CD4-positive, CD25-positive, alpha-beta regulatory T cell (primary cell): ENCODE results near the gene RIN1. TPM values are rescaled to one million over a fixed set of nuclear protein-coding genes. Genes with fewer than 3 reads are reported as not detected.
"Not testable (repeated sequence)": the region's sequence is repeated elsewhere in the genome, so short reads cannot be mapped to it uniquely, and the experiment has no call there.

Source experiments
- ATAC-seq, 2 donors: fragments of 150-1000 bp; cut with Tn5 transposase; one replicate each; pipeline ENCODE4 v1.10.0; 2021; ENCODE audit warnings: low read depth in 2 of 2, moderate number of reproducible peaks in 2 of 2, moderate library complexity in 1 of 2
- DNase-seq, 3 donors: peaks; one replicate each; pipeline versions ENCODE4 v3.0.0 to v3.0.0-alpha.2; 2012 to 2022; ENCODE audit warnings: mixed read lengths in 1 of 3
- H3K27ac ChIP-seq: one replicate; pipeline ENCODE4 v1.7.0; 2013; ENCODE audit warnings: mild to moderate bottlenecking, low read length; ENCODE audit not compliant: insufficient read depth, poor library complexity, severe bottlenecking
- H3K27me3 ChIP-seq: one replicate; pipeline ENCODE4 v1.7.0; 2013; ENCODE audit warnings: low read length; ENCODE audit not compliant: control insufficient read depth, insufficient read depth
- H3K36me3 ChIP-seq: one replicate; pipeline ENCODE4 v1.7.0; 2013; ENCODE audit warnings: mild to moderate bottlenecking, low read length, moderate library complexity; ENCODE audit not compliant: control insufficient read depth, insufficient read depth
- H3K4me1 ChIP-seq: 2 replicates; pipeline ENCODE4 v1.7.0; 2013; ENCODE audit warnings: mild to moderate bottlenecking, low read length; ENCODE audit not compliant: insufficient read depth, control insufficient read depth, poor library complexity, severe bottlenecking
- H3K4me3 ChIP-seq: one replicate; pipeline ENCODE4 v1.7.0; 2013; ENCODE audit warnings: low read depth, mild to moderate bottlenecking, low read length, moderate library complexity
- H3K9me3 ChIP-seq, 2 experiments: 1 replicate in 1 of 2; 2 replicates in 1 of 2; pipeline ENCODE4 v1.7.0; 2013; ENCODE audit warnings: low read length in 2 of 2, mild to moderate bottlenecking in 1 of 2, moderate library complexity in 1 of 2; ENCODE audit not compliant: control insufficient read depth in 2 of 2
- H3K27ac Mint-ChIP-seq, 3 donors: one replicate each; pipeline ENCODE4 v1.8.0; 2020 to 2022; ENCODE audit warnings: mild to moderate bottlenecking in 3 of 3, mixed read lengths in 3 of 3, moderate library complexity in 2 of 3
- H3K27me3 Mint-ChIP-seq: one replicate; pipeline ENCODE4 v1.8.0; 2022; ENCODE audit warnings: mild to moderate bottlenecking, mixed read lengths
- H3K36me3 Mint-ChIP-seq: one replicate; pipeline ENCODE4 v1.8.0; 2020; ENCODE audit warnings: mixed read lengths
- H3K4me1 Mint-ChIP-seq, 4 donors: one replicate each; pipeline ENCODE4 v1.8.0; 2020 to 2022; ENCODE audit warnings: mixed read lengths in 4 of 4, mild to moderate bottlenecking in 1 of 4
- H3K4me3 Mint-ChIP-seq, 4 donors: one replicate each; pipeline ENCODE4 v1.8.0; 2020 to 2022; ENCODE audit warnings: mild to moderate bottlenecking in 4 of 4, mixed read lengths in 4 of 4, moderate library complexity in 3 of 4
- H3K9me3 Mint-ChIP-seq, 7 donors: one replicate each; pipeline ENCODE4 v1.8.0; 2020 to 2022; ENCODE audit warnings: mixed read lengths in 7 of 7, mild to moderate bottlenecking in 3 of 7, moderate library complexity in 2 of 7
- polyA plus RNA-seq, 4 donors: library from polyadenylated mRNA; unstranded; fragments of 300-500 nt; fragmentation: Illumina TruSeq; gene quantifications; one replicate each; pipeline ENCODE4 v1.2.3, GENCODE V29; 2021
- total RNA-seq: library from RNA; stranded (reverse); gene quantifications from one replicate; pipeline ENCODE4 v1.2.3, GENCODE V29; 2022

The RIN1 gene
- total and polyA plus RNA-seq, 5 donors from 2014 or later: 0.33 to 1.0 (median 0.92) TPM

GRCh38 chr11:66314186-66314501 is 22.1 kb downstream of the RIN1 start:
- Histone ChIP-seq H3K4me1 (peaks cover 49% of the 10 kb centered on the region), H3K27ac (peak overlapping the region; percentile 41)
- H3K4me1 Mint-ChIP-seq: peaks cover 0 to 50% (median 15%) of the 10 kb centered on the region in 4 donors

GRCh38 chr11:66313321-66314185 is 22.7 kb downstream of the RIN1 start:
- DNase-seq (no peak), ATAC-seq (no peak)
- Histone ChIP-seq H3K27ac (peak overlapping the region; percentile 88), H3K4me1 (peaks cover 44% of the 10 kb centered on the region), H3K27me3 (no peaks in the 10 kb centered on the region), H3K9me3 (no peaks in the 10 kb centered on the region), H3K4me3 (no peak overlapping the region), H3K36me3 (no peaks in the 10 kb centered on the region)
- Mint-ChIP-seq H3K9me3 (peaks cover 0 to under 1% (median 0%) of the 10 kb centered on the region in 7 donors), H3K27ac (peak overlapping the region; percentile 74 to 99 (median 98)), H3K4me3 (peak overlapping the region; percentile 88 to 99 (median 96)), H3K4me1 (peaks cover 0 to 44% (median 12%) of the 10 kb centered on the region in 4 donors), H3K27me3 (peaks cover 6% of the 10 kb centered on the region), H3K36me3 (no peaks in the 10 kb centered on the region)

More at GRCh38 chr11:66314186-66314501, 22.1 kb downstream of the RIN1 start:
- H3K27me3 ChIP-seq: no peaks in the 10 kb centered on the region
- no peak overlapping the region for H3K4me3 ChIP-seq
- H3K36me3 Mint-ChIP-seq: no peaks in the 10 kb centered on the region
- no peaks in the 10 kb centered on the region for H3K9me3 ChIP-seq
- peak overlapping the region in 3 of 4 donors; percentile 64 to 82 (median 69) for H3K4me3 Mint-ChIP-seq
- peaks cover 0 to 4% (median 0%) of the 10 kb centered on the region in 7 donors for H3K9me3 Mint-ChIP-seq
- peak overlapping the region; percentile 67 to 88 (median 74) for H3K27ac Mint-ChIP-seq
- no peak for DNase-seq
- peaks cover 6% of the 10 kb centered on the region for H3K27me3 Mint-ChIP-seq
- ATAC-seq: no peak
- H3K36me3 ChIP-seq: no peaks in the 10 kb centered on the region

- H3K4me1 Mint-ChIP-seq: peaks cover 0 to 36% (median 8%) of the 10 kb centered on the region in 4 donors
- Histone ChIP-seq H3K4me3 (peak overlapping the region; percentile 70), H3K27ac (peak overlapping the region; percentile 88), H3K27me3 (no peaks in the 10 kb centered on the region), H3K9me3 (no peaks in the 10 kb centered on the region), H3K36me3 (no peaks in the 10 kb centered on the region), H3K4me1 (peaks cover 35% of the 10 kb centered on the region)
- DNase-seq (peak; percentile 96 to 98 (median 98)), ATAC-seq (peak; percentile 66 to 70)
- H3K27me3 Mint-ChIP-seq: peaks cover 6% of the 10 kb centered on the region
- peak overlapping the region; percentile 95 to 99 (median 98) for H3K27ac Mint-ChIP-seq
- H3K36me3 Mint-ChIP-seq: no peaks in the 10 kb centered on the region
- peak overlapping the region; percentile 88 to 99 (median 96) for H3K4me3 Mint-ChIP-seq
- H3K9me3 Mint-ChIP-seq: no peaks in the 10 kb centered on the region
Observed at GRCh38 chr11:66312549-66313320, 23.5 kb downstream of the RIN1 start.

- Mint-ChIP-seq H3K27ac (peak overlapping the region; percentile 95 to 99 (median 98)), H3K4me1 (peaks cover 0 to 29% (median 5%) of the 10 kb centered on the region in 4 donors), H3K4me3 (peak overlapping the region; percentile 88 to 99 (median 96)), H3K36me3 (no peaks in the 10 kb centered on the region), H3K9me3 (no peaks in the 10 kb centered on the region), H3K27me3 (peaks cover 6% of the 10 kb centered on the region)
- no peaks in the 10 kb centered on the region for H3K9me3 ChIP-seq
- DNase-seq (peak; percentile 96 to 98 (median 98)), ATAC-seq (peak; percentile 72 to 81)
- H3K4me3 ChIP-seq: peak overlapping the region; percentile 70
- no peaks in the 10 kb centered on the region for H3K36me3 ChIP-seq
- H3K4me1 ChIP-seq: peaks cover 29% of the 10 kb centered on the region
- H3K27ac ChIP-seq: peak overlapping the region; percentile 88
- no peaks in the 10 kb centered on the region for H3K27me3 ChIP-seq
Observed at GRCh38 chr11:66311965-66312548, 24.2 kb downstream of the RIN1 start.

- Histone ChIP-seq H3K9me3 (no peaks in the 10 kb centered on the region), H3K27ac (peak overlapping the region; percentile 88), H3K4me1 (peaks cover 27% of the 10 kb centered on the region), H3K27me3 (no peaks in the 10 kb centered on the region), H3K4me3 (no peak overlapping the region), H3K36me3 (no peaks in the 10 kb centered on the region)
- peak in 1 of 2 donors; percentile 28 for ATAC-seq
- Mint-ChIP-seq H3K27ac (peak overlapping the region; percentile 95 to 99 (median 98)), H3K27me3 (peaks cover 7% of the 10 kb centered on the region), H3K9me3 (no peaks in the 10 kb centered on the region), H3K4me3 (peak overlapping the region; percentile 88 to 99 (median 96)), H3K36me3 (no peaks in the 10 kb centered on the region), H3K4me1 (peaks cover 0 to 29% (median 5%) of the 10 kb centered on the region in 4 donors)
- DNase-seq: no peak
Observed at GRCh38 chr11:66311470-66311964, 24.7 kb downstream of the RIN1 start.

GRCh38 chr11:66310803-66311440 is 25.3 kb downstream of the RIN1 start:
- DNase-seq, H3K9me3 ChIP-seq, H3K36me3 Mint-ChIP-seq, ATAC-seq, H3K27me3 ChIP-seq, H3K36me3 ChIP-seq, H3K9me3 Mint-ChIP-seq, H3K4me3 ChIP-seq: not testable (repeated sequence)
- Mint-ChIP-seq H3K4me1 (peaks cover 0 to 27% (median 5%) of the 10 kb centered on the region in 4 donors), H3K4me3 (peak overlapping the region in 1 of 4 donors; percentile 54), H3K27me3 (peaks cover 12% of the 10 kb centered on the region), H3K27ac (peak overlapping the region in 1 of 3 donors; percentile 98)
- peak overlapping the region; percentile 88 for H3K27ac ChIP-seq
- peaks cover 27% of the 10 kb centered on the region for H3K4me1 ChIP-seq

GRCh38 chr11:66310324-66310723 is 25.9 kb downstream of the RIN1 start:
- Mint-ChIP-seq H3K4me3 (peak overlapping the region in 1 of 4 donors; percentile 54), H3K4me1 (peaks cover 0 to 21% (median 2%) of the 10 kb centered on the region in 4 donors), H3K27me3 (peaks cover 12% of the 10 kb centered on the region), H3K9me3 (no peaks in the 10 kb centered on the region), H3K27ac (no peak overlapping the region), H3K36me3 (no peaks in the 10 kb centered on the region)
- no peak for ATAC-seq
- no peak for DNase-seq
- no peaks in the 10 kb centered on the region for H3K9me3 ChIP-seq
- no peak overlapping the region for H3K27ac ChIP-seq
- H3K27me3 ChIP-seq: no peaks in the 10 kb centered on the region
- H3K36me3 ChIP-seq: no peaks in the 10 kb centered on the region
- no peak overlapping the region for H3K4me3 ChIP-seq
- peaks cover 27% of the 10 kb centered on the region for H3K4me1 ChIP-seq
